Measurements from ENCODE around the gene CNTN4. TPM values are rescaled to one million over a fixed set of nuclear protein-coding genes. Genes with fewer than 3 reads are reported as not detected.
"Not testable (repeated sequence)": the region's sequence is repeated elsewhere in the genome, so short reads cannot be mapped to it uniquely, and the experiment has no call there.

CNTN4 gene
- total RNA-seq, 2 donors from 2014 or later, result 48.3 to 66.5 TPM

- intact Hi-C loops (cut with DNase I), result no loop called here
- no peak for DNase-seq (ENCODE audit: low spot score)
These were observed 859.9 kb downstream of the CNTN4 start for GRCh38 chr3:2958551-2958950.

GRCh38 chr3:2961576-2961975 is 862.9 kb downstream of the CNTN4 start:
- DNase-seq (ENCODE audit: low spot score), result no peak
- intact Hi-C loops (cut with DNase I), result no loop called here

- intact Hi-C loops (cut with DNase I), result no loop called here
- no peak for DNase-seq (ENCODE audit: low spot score)
These were observed 869.2 kb downstream of the CNTN4 start for GRCh38 chr3:2967871-2968270.

- intact Hi-C loops (cut with DNase I), result no loop called here
- no peak for DNase-seq (ENCODE audit: low spot score)
These were observed 869.8 kb downstream of the CNTN4 start for GRCh38 chr3:2968475-2968874.

- no peak for DNase-seq (ENCODE audit: low spot score)
- intact Hi-C loops (cut with DNase I), result no loop called here
These were observed 877.5 kb downstream of the CNTN4 start for GRCh38 chr3:2976212-2976611.

- no peak for DNase-seq (ENCODE audit: low spot score)
- intact Hi-C loops (cut with DNase I), result no loop called here
These were observed 878.1 kb downstream of the CNTN4 start for GRCh38 chr3:2976796-2977195.

GRCh38 chr3:2978977-2979732 is 880.5 kb downstream of the CNTN4 start:
- intact Hi-C loops (cut with DNase I), result no loop called here

GRCh38 chr3:2984005-2984830 is 885.6 kb downstream of the CNTN4 start:
- DNase-seq (ENCODE audit: low spot score), result no peak
- intact Hi-C loops (cut with DNase I), result no loop called here

More at GRCh38 chr3:2978977-2979732, 880.5 kb downstream of the CNTN4 start:
- DNase-seq (ENCODE audit: low spot score), result no peak

GRCh38 chr3:2984831-2985220 is 886.2 kb downstream of the CNTN4 start:
- intact Hi-C loops (cut with DNase I), result no loop called here
- DNase-seq (ENCODE audit: low spot score), result no peak

- no peak for DNase-seq (ENCODE audit: low spot score)
- intact Hi-C loops (cut with DNase I), result no loop called here
These were observed 886.8 kb downstream of the CNTN4 start for GRCh38 chr3:2985479-2985878.

GRCh38 chr3:2992534-2992933 is 893.9 kb downstream of the CNTN4 start:
- intact Hi-C loops (cut with DNase I), result no loop called here
- no peak for DNase-seq (ENCODE audit: low spot score)

- DNase-seq (ENCODE audit: low spot score); intact Hi-C loops (cut with DNase I): not testable (repeated sequence)
These were observed 894.5 kb downstream of the CNTN4 start for GRCh38 chr3:2993130-2993529.

GRCh38 chr3:2993736-2994135 is 895.1 kb downstream of the CNTN4 start:
- no peak for DNase-seq (ENCODE audit: low spot score)
- intact Hi-C loops (cut with DNase I), result no loop called here

GRCh38 chr3:2995195-2995594 is 896.5 kb downstream of the CNTN4 start:
- intact Hi-C loops (cut with DNase I), result no loop called here
- DNase-seq (ENCODE audit: low spot score), result no peak

GRCh38 chr3:3005146-3005744 is 906.6 kb downstream of the CNTN4 start:
- DNase-seq (ENCODE audit: low spot score), result no peak
- intact Hi-C loops (cut with DNase I), result no loop called here

GRCh38 chr3:3013317-3014052 is 914.8 kb downstream of the CNTN4 start:
- DNase-seq (ENCODE audit: low spot score), result no peak
- intact Hi-C loops (cut with DNase I), result no loop called here

GRCh38 chr3:3015185-3016089 is 916.8 kb downstream of the CNTN4 start:
- DNase-seq (ENCODE audit: low spot score), result no peak
- intact Hi-C loops (cut with DNase I), result no loop called here

- no peak for DNase-seq (ENCODE audit: low spot score)
- intact Hi-C loops (cut with DNase I), result no loop called here
These were observed 917.6 kb downstream of the CNTN4 start for GRCh38 chr3:3016226-3016625.

GRCh38 chr3:3020209-3020608 is 921.5 kb downstream of the CNTN4 start:
- DNase-seq (ENCODE audit: low spot score), result no peak
- intact Hi-C loops (cut with DNase I), result no loop called here

All from posterior vena cava (tissue), 2 donors.